ENCODE data around the gene SIM1. TPM values are rescaled to one million over a fixed set of nuclear protein-coding genes. Genes with fewer than 3 reads are reported as not detected.

Gene SIM1
- total RNA-seq, 1 donor from 2014 or later = not detected

- no peak for DNase-seq (ENCODE audit: low spot score in 2 of 2, unreplicated experiment in 2 of 2)
- no peaks in the 10 kb centered on the region for H3K9me3 Mint-ChIP-seq
- peaks cover under 1% of the 10 kb centered on the region for H3K4me1 Mint-ChIP-seq
- no peak for TF ChIP-seq CTCF (IDR thresholded peaks at IDR 0.05; ENCODE audit: unreplicated experiment)
- no peaks in the 10 kb centered on the region for H3K36me3 Mint-ChIP-seq
- H3K4me3 Mint-ChIP-seq = no peak overlapping the region
- H3K27me3 Mint-ChIP-seq (ENCODE audit: low read depth) = peaks cover 58% of the 10 kb centered on the region
- H3K27ac Mint-ChIP-seq = no peak overlapping the region
These were observed 23.8 kb downstream of the SIM1 start for GRCh38 chr6:100440935-100441334.

GRCh38 chr6:100435299-100435698, 29.4 kb downstream of the SIM1 start:
- Mint-ChIP-seq H3K4me3 (no peak overlapping the region), H3K27me3 (ENCODE audit: low read depth) (peaks cover 28% of the 10 kb centered on the region), H3K27ac (no peak overlapping the region), H3K4me1 (peaks cover 3% of the 10 kb centered on the region), H3K9me3 (no peaks in the 10 kb centered on the region), H3K36me3 (no peaks in the 10 kb centered on the region)
- no peak for TF ChIP-seq CTCF (IDR thresholded peaks at IDR 0.05; ENCODE audit: unreplicated experiment)
- DNase-seq (ENCODE audit: low spot score in 2 of 2, unreplicated experiment in 2 of 2) = no peak

- no peak for DNase-seq (ENCODE audit: low spot score in 2 of 2, unreplicated experiment in 2 of 2)
- H3K4me3 Mint-ChIP-seq = no peak overlapping the region
- peaks cover 3% of the 10 kb centered on the region for H3K4me1 Mint-ChIP-seq
- peaks cover 18% of the 10 kb centered on the region for H3K27me3 Mint-ChIP-seq (ENCODE audit: low read depth)
- no peaks in the 10 kb centered on the region for H3K36me3 Mint-ChIP-seq
- H3K27ac Mint-ChIP-seq = no peak overlapping the region
- H3K9me3 Mint-ChIP-seq = no peaks in the 10 kb centered on the region
- TF ChIP-seq CTCF (IDR thresholded peaks at IDR 0.05; ENCODE audit: unreplicated experiment) = no peak
These were observed 30.8 kb downstream of the SIM1 start for GRCh38 chr6:100433726-100434435.

- DNase-seq (ENCODE audit: low spot score in 2 of 2, unreplicated experiment in 2 of 2) = no peak
- H3K9me3 Mint-ChIP-seq = no peaks in the 10 kb centered on the region
- peaks cover 13% of the 10 kb centered on the region for H3K27me3 Mint-ChIP-seq (ENCODE audit: low read depth)
- no peak for TF ChIP-seq CTCF (IDR thresholded peaks at IDR 0.05; ENCODE audit: unreplicated experiment)
- H3K36me3 Mint-ChIP-seq = no peaks in the 10 kb centered on the region
- H3K4me1 Mint-ChIP-seq = peaks cover 3% of the 10 kb centered on the region
- H3K27ac Mint-ChIP-seq = no peak overlapping the region
- no peak overlapping the region for H3K4me3 Mint-ChIP-seq
These were observed 32.6 kb downstream of the SIM1 start for GRCh38 chr6:100432136-100432535.

- H3K9me3 Mint-ChIP-seq = no peaks in the 10 kb centered on the region
- H3K4me1 Mint-ChIP-seq = peaks cover 3% of the 10 kb centered on the region
- no peak overlapping the region for H3K27ac Mint-ChIP-seq
- no peak overlapping the region for H3K4me3 Mint-ChIP-seq
- H3K36me3 Mint-ChIP-seq = no peaks in the 10 kb centered on the region
- peaks cover 13% of the 10 kb centered on the region for H3K27me3 Mint-ChIP-seq (ENCODE audit: low read depth)
- TF ChIP-seq CTCF (IDR thresholded peaks at IDR 0.05; ENCODE audit: unreplicated experiment) = no peak
- DNase-seq (ENCODE audit: low spot score in 2 of 2, unreplicated experiment in 2 of 2) = no peak
These were observed 33.8 kb downstream of the SIM1 start for GRCh38 chr6:100430962-100431361.
